Measurements from ENCODE around the gene TRABD2B. TPM values are rescaled to one million over a fixed set of nuclear protein-coding genes. Genes with fewer than 3 reads are reported as not detected.
A peak's percentile ranks its signal among the peaks of the same experiment; 100 is the strongest.

TRABD2B gene
- total RNA-seq, 1 donor from 2014 or later = 6.7 TPM

GRCh38 chr1:47984175-47984789, 12.9 kb downstream of the TRABD2B start:
- no peaks in the 10 kb centered on the region for H3K36me3 Mint-ChIP-seq
- peak overlapping the region; percentile 35 for H3K4me3 Mint-ChIP-seq
- H3K9me3 Mint-ChIP-seq = no peaks in the 10 kb centered on the region
- H3K27ac Mint-ChIP-seq = no peak overlapping the region
- TF ChIP-seq CTCF (conservative IDR thresholded peaks at IDR 0.05) = no peak
- peaks cover 78% of the 10 kb centered on the region for H3K27me3 Mint-ChIP-seq
- H3K4me1 Mint-ChIP-seq (ENCODE audit: unreplicated experiment) = peaks cover 30% of the 10 kb centered on the region
- DNase-seq (ENCODE audit: extremely low spot score, unreplicated experiment) = no peak

- Mint-ChIP-seq H3K4me1 (ENCODE audit: unreplicated experiment) (peaks cover 30% of the 10 kb centered on the region), H3K4me3 (peak overlapping the region; percentile 70), H3K9me3 (no peaks in the 10 kb centered on the region), H3K27me3 (peaks cover 72% of the 10 kb centered on the region), H3K27ac (no peak overlapping the region), H3K36me3 (no peaks in the 10 kb centered on the region)
- DNase-seq (ENCODE audit: extremely low spot score, unreplicated experiment) = no peak
- TF ChIP-seq CTCF (conservative IDR thresholded peaks at IDR 0.05) = no peak
These were observed 13.5 kb downstream of the TRABD2B start for GRCh38 chr1:47983691-47984090.

- no peak for DNase-seq (ENCODE audit: extremely low spot score, unreplicated experiment)
These were observed 15.4 kb downstream of the TRABD2B start for GRCh38 chr1:47981667-47982350.

GRCh38 chr1:47980501-47980900, 16.7 kb downstream of the TRABD2B start:
- Mint-ChIP-seq H3K27ac (no peak overlapping the region), H3K27me3 (peaks cover 50% of the 10 kb centered on the region), H3K36me3 (no peaks in the 10 kb centered on the region)

More at GRCh38 chr1:47981667-47982350, 15.4 kb downstream of the TRABD2B start:
- no peaks in the 10 kb centered on the region for H3K36me3 Mint-ChIP-seq
- no peak overlapping the region for H3K4me3 Mint-ChIP-seq
- no peak overlapping the region for H3K27ac Mint-ChIP-seq
- no peak for TF ChIP-seq CTCF (conservative IDR thresholded peaks at IDR 0.05)
- H3K4me1 Mint-ChIP-seq (ENCODE audit: unreplicated experiment) = peaks cover 21% of the 10 kb centered on the region
- H3K9me3 Mint-ChIP-seq = no peaks in the 10 kb centered on the region
- peaks cover 64% of the 10 kb centered on the region for H3K27me3 Mint-ChIP-seq

GRCh38 chr1:47979724-47980123, 17.5 kb downstream of the TRABD2B start:
- H3K4me3 Mint-ChIP-seq = no peak overlapping the region
- no peaks in the 10 kb centered on the region for H3K9me3 Mint-ChIP-seq
- no peak for DNase-seq (ENCODE audit: extremely low spot score, unreplicated experiment)
- H3K36me3 Mint-ChIP-seq = no peaks in the 10 kb centered on the region
- no peak overlapping the region for H3K27ac Mint-ChIP-seq
- no peak for TF ChIP-seq CTCF (conservative IDR thresholded peaks at IDR 0.05)
- peaks cover 46% of the 10 kb centered on the region for H3K27me3 Mint-ChIP-seq
- peaks cover 15% of the 10 kb centered on the region for H3K4me1 Mint-ChIP-seq (ENCODE audit: unreplicated experiment)

More at GRCh38 chr1:47980501-47980900, 16.7 kb downstream of the TRABD2B start:
- no peak for DNase-seq (ENCODE audit: extremely low spot score, unreplicated experiment)
- Mint-ChIP-seq H3K4me1 (ENCODE audit: unreplicated experiment) (peaks cover 12% of the 10 kb centered on the region), H3K9me3 (no peaks in the 10 kb centered on the region), H3K4me3 (no peak overlapping the region)
- TF ChIP-seq CTCF (conservative IDR thresholded peaks at IDR 0.05) = no peak

Data from type B pancreatic cell (in vitro differentiated cells).